Caco-2 (cell line): Measurements from ENCODE around the gene CYP24A1. TPM values are rescaled to one million over a fixed set of nuclear protein-coding genes. Genes with fewer than 3 reads are reported as not detected.

ENCODE experiments used
- BruUV-seq: library from RNA; stranded (reverse); fragments of 400-500 nt; replicated peaks from 2 replicates; lab custom pipeline; 2021; lab: Mats Ljungman, UMichigan
- CTCF ChIA-PET: fragments of 300-600 bp; sonication (Branson Sonifier 250); formaldehyde crosslinking; loops from one replicate; lab custom pipeline; 2022; ENCODE audit warnings: antibody characterized with exemption; lab: Charles Lee
- POLR2A ChIA-PET: fragments of 300-600 bp; sonication (Branson Sonifier 250); formaldehyde crosslinking; loops from one replicate; lab custom pipeline; 2022; ENCODE audit warnings: antibody characterized with exemption; lab: Charles Lee
- DNase-seq, 2 experiments: peaks; one replicate each; pipeline versions ENCODE4 v3.0.0 to v3.0.0-alpha.2; 2020 to 2022
- H3K27me3 ChIP-seq: replicated peaks from 2 replicates; pipeline ENCODE4 v1.6.0; 2011; ENCODE audit warnings: low read length; ENCODE audit not compliant: control insufficient read depth, insufficient read depth
- H3K36me3 ChIP-seq: 2 replicates; pipeline ENCODE4 v1.5.1; 2011; ENCODE audit warnings: low read length; ENCODE audit not compliant: control insufficient read depth, insufficient read depth
- H3K4me1 ChIP-seq: fragments of 250-450 bp; sonication (Bioruptor Pico); 2 replicates; pipeline ENCODE4 v1.5.1; 2020; ENCODE audit warnings: mild to moderate bottlenecking
- H3K4me3 ChIP-seq: 2 replicates; pipeline ENCODE4 v1.5.1; 2011; ENCODE audit warnings: low read depth, mild to moderate bottlenecking, control low read depth, low read length
- H3K9me3 ChIP-seq: fragments of 250-450 bp; sonication (Bioruptor Pico); 2 replicates; pipeline ENCODE4 v1.5.1; 2020; ENCODE audit warnings: mild to moderate bottlenecking, moderate library complexity
- H3K27ac Mint-ChIP-seq: one replicate; pipeline ENCODE4 v1.8.0; 2022; ENCODE audit warnings: mixed read lengths; ENCODE audit not compliant: unreplicated experiment
- H3K27me3 Mint-ChIP-seq: one replicate; pipeline ENCODE4 v1.8.0; 2022; ENCODE audit warnings: mixed read lengths; ENCODE audit not compliant: insufficient read depth, unreplicated experiment
- H3K36me3 Mint-ChIP-seq: one replicate; pipeline ENCODE4 v1.8.0; 2022; ENCODE audit warnings: mild to moderate bottlenecking, mixed read lengths; ENCODE audit not compliant: insufficient read depth, unreplicated experiment
- H3K4me1 Mint-ChIP-seq: one replicate; pipeline ENCODE4 v1.8.0; 2022; ENCODE audit warnings: low read depth, mixed read lengths; ENCODE audit not compliant: unreplicated experiment
- H3K4me3 Mint-ChIP-seq: one replicate; pipeline ENCODE4 v1.8.0; 2022; ENCODE audit warnings: mild to moderate bottlenecking, moderate library complexity, mixed read lengths; ENCODE audit not compliant: unreplicated experiment
- H3K9me3 Mint-ChIP-seq: one replicate; pipeline ENCODE4 v1.8.0; 2022; ENCODE audit warnings: mixed read lengths; ENCODE audit not compliant: unreplicated experiment
- intact Hi-C: fragments of 100-400 bp; cut with micrococcal nuclease; formaldehyde crosslinking; loops from one replicate; pipeline ENCODE4 v1.10.0; 2022; ENCODE audit not compliant: unreplicated experiment
- total RNA-seq: library from RNA; stranded (reverse); gene quantifications from 2 replicates; pipeline ENCODE4 v1.2.3, GENCODE V29; 2022
- TF ChIP-seq, protein P1 (sequence below), 2 experiments: fragments of 200-600 bp in 1 of 2; IDR thresholded peaks; 1 replicate in 1 of 2; 2 replicates in 1 of 2; pipeline versions ENCODE4 v1.5.1 to v1.8.0; 2011 to 2022; ENCODE audit warnings: antibody characterized with exemption in 1 of 2, control low read depth in 1 of 2, inconsistent platforms in 1 of 2, low read depth in 1 of 2, low read length in 1 of 2, mild to moderate bottlenecking in 1 of 2, moderate library complexity in 1 of 2; ENCODE audit not compliant: insufficient read depth in 1 of 2, severe bottlenecking in 1 of 2, unreplicated experiment in 1 of 2

Gene CYP24A1
- total RNA-seq, 1 experiment from 2014 or later: 3.7 TPM

DNA sequence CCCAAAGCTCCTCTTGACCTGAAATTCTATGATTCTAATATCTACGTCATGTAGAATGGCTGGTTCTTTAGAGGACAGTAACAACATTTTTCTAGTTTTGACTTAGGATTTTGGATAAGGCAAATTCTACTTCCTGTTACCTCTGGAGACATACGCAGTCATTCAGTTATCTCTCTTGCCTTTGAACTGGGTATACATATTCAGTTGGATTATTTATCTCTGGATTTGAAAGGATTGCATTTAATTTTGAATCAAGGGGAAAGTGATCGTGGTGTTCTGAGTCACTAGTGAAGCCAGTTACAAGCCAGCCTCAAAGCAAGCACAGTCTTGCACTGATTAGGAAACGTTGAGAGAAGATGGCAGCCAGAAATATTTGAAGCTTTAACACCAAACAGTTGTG lies 68.1 kb downstream of the CYP24A1 start:
- Histone ChIP-seq H3K4me1 (peaks cover 20% of the 10 kb centered on the region), H3K27me3 (no peaks in the 10 kb centered on the region), H3K36me3 (no peaks in the 10 kb centered on the region), H3K9me3 (no peaks in the 10 kb centered on the region), H3K4me3 (no peak overlapping the region)
- ChIA-PET POLR2A (interaction anchor here (0.8 kb wide), 1 partner anchor 117 kb away, joined by 3 read pairs; no protein-coding TSS in a partner anchor), CTCF (interaction anchor here (1.3 to 2.6 kb wide), 2 partner anchors 96 to 103 kb away, joined by 4 to 17 read pairs; partner anchors contain the start of gene PFDN4)
- no peak overlapping the region for H3K27ac Mint-ChIP-seq
- TF ChIP-seq, protein P1, sequence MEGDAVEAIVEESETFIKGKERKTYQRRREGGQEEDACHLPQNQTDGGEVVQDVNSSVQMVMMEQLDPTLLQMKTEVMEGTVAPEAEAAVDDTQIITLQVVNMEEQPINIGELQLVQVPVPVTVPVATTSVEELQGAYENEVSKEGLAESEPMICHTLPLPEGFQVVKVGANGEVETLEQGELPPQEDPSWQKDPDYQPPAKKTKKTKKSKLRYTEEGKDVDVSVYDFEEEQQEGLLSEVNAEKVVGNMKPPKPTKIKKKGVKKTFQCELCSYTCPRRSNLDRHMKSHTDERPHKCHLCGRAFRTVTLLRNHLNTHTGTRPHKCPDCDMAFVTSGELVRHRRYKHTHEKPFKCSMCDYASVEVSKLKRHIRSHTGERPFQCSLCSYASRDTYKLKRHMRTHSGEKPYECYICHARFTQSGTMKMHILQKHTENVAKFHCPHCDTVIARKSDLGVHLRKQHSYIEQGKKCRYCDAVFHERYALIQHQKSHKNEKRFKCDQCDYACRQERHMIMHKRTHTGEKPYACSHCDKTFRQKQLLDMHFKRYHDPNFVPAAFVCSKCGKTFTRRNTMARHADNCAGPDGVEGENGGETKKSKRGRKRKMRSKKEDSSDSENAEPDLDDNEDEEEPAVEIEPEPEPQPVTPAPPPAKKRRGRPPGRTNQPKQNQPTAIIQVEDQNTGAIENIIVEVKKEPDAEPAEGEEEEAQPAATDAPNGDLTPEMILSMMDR (IDR thresholded peaks at IDR 0.05; ENCODE audit: insufficient read depth in 1 of 2, low read depth in 1 of 2, low read length in 1 of 2, severe bottlenecking in 1 of 2, unreplicated experiment in 1 of 2): no peak
- peaks cover 14% of the 10 kb centered on the region for H3K4me1 Mint-ChIP-seq
- intact Hi-C loops: no loop called here
- no peak for DNase-seq
- BruUV-seq: no TSS peak
- H3K27me3 Mint-ChIP-seq: no peaks in the 10 kb centered on the region
- H3K36me3 Mint-ChIP-seq: no peaks in the 10 kb centered on the region
- no peaks in the 10 kb centered on the region for H3K9me3 Mint-ChIP-seq
- H3K4me3 Mint-ChIP-seq: no peak overlapping the region

DNA sequence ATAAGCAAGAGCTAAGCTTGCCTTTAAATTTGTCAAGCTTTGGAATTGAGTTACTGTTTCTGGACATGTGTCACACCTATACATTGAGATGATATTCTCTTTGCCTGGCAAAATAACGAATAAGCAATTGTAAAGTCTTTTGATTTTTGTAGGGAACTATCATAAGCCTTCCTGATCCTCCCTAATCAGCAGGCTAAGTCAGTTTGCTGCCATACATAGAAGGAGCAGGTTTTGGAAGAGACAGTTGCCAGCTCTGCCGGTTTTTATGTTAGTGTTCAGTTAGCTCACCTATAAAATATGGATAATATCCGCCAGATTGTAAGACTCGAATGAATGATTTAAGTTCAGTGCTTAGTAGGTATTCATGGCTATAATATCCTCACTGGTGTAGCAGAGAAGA lies 69.0 kb downstream of the CYP24A1 start:
- no peaks in the 10 kb centered on the region for H3K27me3 Mint-ChIP-seq
- H3K27ac Mint-ChIP-seq: no peak overlapping the region
- no peak overlapping the region for H3K4me3 ChIP-seq
- no peak for DNase-seq
- BruUV-seq: no TSS peak
- H3K4me1 ChIP-seq: peaks cover 20% of the 10 kb centered on the region
- TF ChIP-seq, protein P1 (IDR thresholded peaks at IDR 0.05; ENCODE audit: insufficient read depth in 1 of 2, low read depth in 1 of 2, low read length in 1 of 2, severe bottlenecking in 1 of 2, unreplicated experiment in 1 of 2): no peak
- H3K4me3 Mint-ChIP-seq: no peak overlapping the region
- H3K27me3 ChIP-seq: no peaks in the 10 kb centered on the region
- H3K36me3 ChIP-seq: no peaks in the 10 kb centered on the region
- H3K9me3 Mint-ChIP-seq: no peaks in the 10 kb centered on the region
- H3K9me3 ChIP-seq: no peaks in the 10 kb centered on the region
- intact Hi-C loops: no loop called here
- ChIA-PET POLR2A (no interaction called here), CTCF (interaction anchor here (0.8 to 2.6 kb wide), 6 partner anchors 11 to 103 kb away, joined by 3 to 20 read pairs (median 7); partner anchors contain the start of gene PFDN4)
- no peaks in the 10 kb centered on the region for H3K36me3 Mint-ChIP-seq
- H3K4me1 Mint-ChIP-seq: peaks cover 10% of the 10 kb centered on the region

DNA sequence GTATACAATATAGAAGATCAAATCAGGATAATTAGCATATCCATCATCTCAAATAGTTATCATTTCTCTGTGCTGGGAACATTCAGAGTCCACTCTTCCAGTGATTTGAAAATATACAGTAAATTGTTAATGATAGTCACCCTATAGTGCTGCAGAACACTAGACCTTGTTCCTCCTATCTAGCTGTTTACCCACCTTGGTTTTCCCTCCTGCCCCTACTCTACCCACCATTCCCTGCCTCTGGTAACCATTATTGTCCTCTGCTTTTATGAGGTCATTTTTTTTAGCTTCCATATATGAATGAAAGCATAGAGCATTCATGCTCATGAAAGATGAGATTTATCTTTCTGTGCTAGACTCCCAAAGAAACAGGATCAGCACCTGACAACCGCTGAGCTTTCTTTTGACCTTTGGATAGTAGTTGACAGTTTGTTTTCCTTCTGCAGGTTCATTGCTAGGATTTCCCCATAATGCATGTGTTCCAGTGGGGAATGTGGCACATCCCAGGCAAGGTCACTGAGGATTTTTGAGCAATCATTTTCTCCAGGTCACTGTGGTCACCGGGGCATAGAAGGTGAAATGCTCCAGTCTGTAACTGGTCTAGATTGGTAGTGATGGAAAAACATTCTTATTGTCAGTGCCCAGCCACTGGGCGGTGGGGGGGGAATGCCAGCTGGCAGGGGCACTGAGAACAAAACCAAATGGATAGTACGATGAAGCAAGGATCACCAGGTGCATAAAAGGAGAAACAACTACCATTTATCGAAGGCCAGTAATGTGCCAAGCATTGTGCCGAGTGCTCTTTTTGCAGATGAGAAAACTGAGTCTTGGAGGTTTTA lies 69.8 kb downstream of the CYP24A1 start:
- Histone ChIP-seq H3K4me1 (peaks cover 20% of the 10 kb centered on the region), H3K4me3 (no peak overlapping the region), H3K36me3 (no peaks in the 10 kb centered on the region), H3K27me3 (no peaks in the 10 kb centered on the region), H3K9me3 (no peaks in the 10 kb centered on the region)
- Mint-ChIP-seq H3K9me3 (no peaks in the 10 kb centered on the region), H3K36me3 (no peaks in the 10 kb centered on the region), H3K4me1 (peaks cover 10% of the 10 kb centered on the region), H3K4me3 (no peak overlapping the region), H3K27ac (no peak overlapping the region), H3K27me3 (no peaks in the 10 kb centered on the region)
- TF ChIP-seq, protein P1 (IDR thresholded peaks at IDR 0.05; ENCODE audit: insufficient read depth in 1 of 2, low read depth in 1 of 2, low read length in 1 of 2, severe bottlenecking in 1 of 2, unreplicated experiment in 1 of 2): no peak
- CTCF ChIA-PET: interaction anchor here (0.8 to 2.6 kb wide), 15 partner anchors 10 to 104 kb away, joined by 3 to 20 read pairs (median 4); partner anchors contain the start of gene PFDN4
- DNase-seq: peak in 1 of 2 experiments; percentile 61
- intact Hi-C loops: loop anchor here (1.0 kb wide), 2 partner anchors 19 to 95 kb away; no protein-coding TSS in a partner anchor
- POLR2A ChIA-PET: interaction anchor here (1.1 kb wide), 1 partner anchor 29 kb away, joined by 5 read pairs; no protein-coding TSS in a partner anchor
- no TSS peak for BruUV-seq
